ENCODE results near the gene ETNK2. TPM values are rescaled to one million over a fixed set of nuclear protein-coding genes. Genes with fewer than 3 reads are reported as not detected.

The ETNK2 gene
- total and polyA plus RNA-seq, 2 of the 8 experiments (the other 6 are each of a cell fraction or from before 2014, with no cell fraction given), result 20.1 to 26.7 TPM

GRCh38 chr1:204084247-204084772 lies 67.5 kb downstream of the ETNK2 start:
- H3K23me2 ChIP-seq (ENCODE audit: low read depth, low read length), result peaks cover 8% of the 10 kb centered on the region; the same call in 1 of the 2 replicates
- H3K36me3 ChIP-seq (ENCODE audit: control insufficient read depth in 2 of 4, insufficient read depth in 4 of 4, low read length in 3 of 4), result no peaks in the 10 kb centered on the region
- peak overlapping the region; percentile 98 for H4K91ac ChIP-seq (replicated peaks; ENCODE audit: insufficient read length, low read length)
- no peaks in the 10 kb centered on the region for H3K27me3 ChIP-seq (replicated peaks in 1 of 4; ENCODE audit: control insufficient read depth in 3 of 4, extremely low read depth in 1 of 4, insufficient read depth in 3 of 4, low read length in 3 of 4)
- H2BK15ac ChIP-seq (ENCODE audit: low read length), result 0 out of 2 replicates have a peak overlapping the region, but pooled peaks have one; percentile 93
- H3K79me1 ChIP-seq (ENCODE audit: low read depth, low read length), result peaks cover 20% of the 10 kb centered on the region
- peak overlapping the region; percentile 42 for H4K8ac ChIP-seq (ENCODE audit: extremely low read depth, insufficient read depth, low read length)
- peak overlapping the region; percentile 31 for H4K5ac ChIP-seq (ENCODE audit: insufficient read length, low read depth, low read length)
- ChIA-PET POLR2A (ENCODE audit: partially characterized antibody) (interaction anchor here (0.6 to 12.9 kb wide), 9 partner anchors 7 to 218 kb away, joined by 3 to 101 read pairs (median 5); partner anchors contain the start of gene SOX13), CTCF (ENCODE audit: partially characterized antibody) (interaction anchor here (0.6 to 4.0 kb wide), 6 partner anchors 23 to 212 kb away, joined by 3 to 23 read pairs (median 4); no protein-coding TSS in a partner anchor)
- peak overlapping the region; percentile 97 for H2BK5ac ChIP-seq (ENCODE audit: low read depth, low read length)
- peak overlapping the region; percentile 87; the same call in 1 of the 2 replicates for H2AK5ac ChIP-seq (ENCODE audit: low read depth, low read length)
- H2AFZ ChIP-seq (ENCODE audit: low read length), result no peak overlapping the region
- H3K18ac ChIP-seq (ENCODE audit: extremely low read depth, low read length), result peak overlapping the region; percentile 96
- H3K79me2 ChIP-seq (ENCODE audit: control insufficient read depth in 1 of 2, insufficient read depth in 2 of 2, low read length in 2 of 2), result peaks cover 46 to 92% of the 10 kb centered on the region in 2 experiments
- peak; percentile 87 to 88 for DNase-seq (ENCODE audit: low read depth in 1 of 2, low spot score in 2 of 2)
- WGBS, 2 experiments (ENCODE audit: extremely low coverage in 1 of 2, insufficient coverage in 1 of 2, insufficient read length in 1 of 2, insufficient replicate concordance in 2 of 2, low coverage in 1 of 2, low lambda C conversion rate in 2 of 2, missing lambda C conversion rate in 1 of 2), result 3% methylated on average over 3 of the region's 4 CpGs; no CpG with 5 or more reads in 1 of the 2 experiments
- no peak overlapping the region for H3K14ac ChIP-seq (ENCODE audit: insufficient read length)
- H3K9me3 ChIP-seq (ENCODE audit: insufficient read depth in 2 of 2, low read depth in 1 of 2, low read length in 1 of 2), result no peaks in the 10 kb centered on the region
- H4K20me1 ChIP-seq (replicated peaks in 1 of 2; ENCODE audit: control insufficient read depth in 1 of 2, insufficient read depth in 2 of 2, low read length in 2 of 2), result peaks cover 17 to 28% of the 10 kb centered on the region in 2 experiments
- no peak overlapping the region for H3K4me3 ChIP-seq (ENCODE audit: extremely low read depth in 1 of 4, insufficient read depth in 2 of 4, low read depth in 3 of 4, low read length in 4 of 4)
- peak overlapping the region; percentile 74 for H2BK120ac ChIP-seq (replicated peaks; ENCODE audit: low read depth, low read length)
- peak overlapping the region; percentile 100 for H2BK12ac ChIP-seq (ENCODE audit: low read depth, low read length)
- peaks cover 44 to 71% (median 63%) of the 10 kb centered on the region in 4 experiments for H3K4me1 ChIP-seq (replicated peaks in 1 of 4; ENCODE audit: control insufficient read depth in 3 of 4, insufficient read depth in 4 of 4, low read length in 3 of 4)
- H3K9ac ChIP-seq (replicated peaks in 1 of 4; ENCODE audit: extremely low read depth in 1 of 4, low read depth in 3 of 4, low read length in 3 of 4), result peak overlapping the region in 3 of 4 experiments; percentile 46 to 58 (median 56); a peak in 6 of 7 replicates
- FAIRE-seq, result peak; percentile 83
- H3K4ac ChIP-seq (replicated peaks; ENCODE audit: insufficient read length, low read depth, low read length), result peak overlapping the region; percentile 45
- peak overlapping the region; percentile 82 for H3K27ac ChIP-seq (ENCODE audit: low read depth, low read length)
- peak overlapping the region; percentile 57 to 86 for H3K4me2 ChIP-seq (ENCODE audit: insufficient read depth in 1 of 2, low read depth in 2 of 2, low read length in 2 of 2)
- H3K56ac ChIP-seq (replicated peaks; ENCODE audit: insufficient read length, low read depth, low read length), result no peak overlapping the region
- H3K23ac ChIP-seq (ENCODE audit: insufficient read length), result no peak overlapping the region
- peak overlapping the region; percentile 87 for H2BK20ac ChIP-seq (ENCODE audit: low read length)
- peak in 1 of 2 experiments; percentile 46; a peak in 1 of 3 replicates for TF ChIP-seq POLR2A (IDR thresholded peaks at IDR 0.05; ENCODE audit: control extremely low read depth in 1 of 2, low read depth in 2 of 2, low read length in 2 of 2)
- peak; percentile 97 for TF ChIP-seq CTBP2 (IDR thresholded peaks at IDR 0.05; ENCODE audit: borderline replicate concordance, insufficient read depth, insufficient read length, low read length)
- no peak for TF ChIP-seq SUZ12 (IDR thresholded peaks at IDR 0.05; ENCODE audit: low read length)
- TF ChIP-seq TAF1 (IDR thresholded peaks at IDR 0.05; ENCODE audit: low read depth, low read length), result 0 out of 2 replicates have a peak, but pooled peaks have one; percentile 49
- no peak for TF ChIP-seq NRF1 (IDR thresholded peaks at IDR 0.05; ENCODE audit: low read depth, low read length)
- TF ChIP-seq KDM5A (IDR thresholded peaks at IDR 0.05; ENCODE audit: low read length), result no peak
- no peak for TF ChIP-seq CHD1 (IDR thresholded peaks at IDR 0.05; ENCODE audit: low read depth, low read length)
- peak; percentile 74; the same call in 1 of the 2 replicates for TF ChIP-seq TBP (IDR thresholded peaks at IDR 0.05; ENCODE audit: low read depth, low read length)
- TF ChIP-seq PHF8 (conservative IDR thresholded peaks at IDR 0.05; ENCODE audit: low read depth, low read length), result no peak
- TF ChIP-seq NANOG (IDR thresholded peaks at IDR 0.05; ENCODE audit: insufficient read depth, low read depth, low read length, poor library complexity, severe bottlenecking), result no peak
- TF ChIP-seq RNF2 (IDR thresholded peaks at IDR 0.05; ENCODE audit: borderline replicate concordance, low read depth, low read length, missing control alignments, poor library complexity, severe bottlenecking), result no peak
- TF ChIP-seq MAX (IDR thresholded peaks at IDR 0.05), result peak; percentile 76
